H1 (cell line): Measurements from ENCODE around the gene UBASH3A. TPM values are rescaled to one million over a fixed set of nuclear protein-coding genes. Genes with fewer than 3 reads are reported as not detected.

Source experiments
- CEBPB ChIP-seq: IDR thresholded peaks from 2 replicates; pipeline ENCODE4 v1.6.1; 2012; ENCODE audit warnings: low read depth, low read length
- CHD1 ChIP-seq: IDR thresholded peaks from 2 replicates; pipeline ENCODE4 v1.6.1; 2012; ENCODE audit warnings: low read depth, low read length, improper control_type of control experiment
- EGR1 ChIP-seq: IDR thresholded peaks from 2 replicates; pipeline ENCODE4 v1.6.1; 2011; ENCODE audit warnings: low read depth, low read length, borderline replicate concordance
- FOSL1 ChIP-seq: IDR thresholded peaks from 2 replicates; pipeline ENCODE4 v1.6.1; 2011; ENCODE audit warnings: mild to moderate bottlenecking, low read depth, low read length, moderate library complexity; ENCODE audit not compliant: insufficient read depth
- GABPA ChIP-seq: IDR thresholded peaks from 2 replicates; pipeline ENCODE4 v1.6.1; 2011; ENCODE audit warnings: mild to moderate bottlenecking, low read length, moderate library complexity, borderline replicate concordance; ENCODE audit not compliant: insufficient read depth
- HDAC2 ChIP-seq, 2 experiments: fragments of 300-600 bp in 1 of 2; sonication (generic) in 1 of 2; IDR thresholded peaks; 2 replicates each; pipeline ENCODE4 v1.6.1; 2011 to 2012; ENCODE audit warnings: low read depth in 2 of 2, low read length in 2 of 2, mild to moderate bottlenecking in 2 of 2, moderate library complexity in 2 of 2, borderline replicate concordance in 1 of 2, inconsistent platforms in 1 of 2
- JUN ChIP-seq: IDR thresholded peaks from 2 replicates; pipeline ENCODE4 v1.6.1; 2011; ENCODE audit warnings: low read depth, mild to moderate bottlenecking, improper control_type of control experiment, low read length
- NANOG ChIP-seq: IDR thresholded peaks from 2 replicates; pipeline ENCODE4 v1.6.1; 2011; ENCODE audit warnings: low read length, low read depth, mild to moderate bottlenecking, inconsistent platforms; ENCODE audit not compliant: insufficient read depth, poor library complexity, severe bottlenecking
- SIN3A ChIP-seq, 2 experiments: IDR thresholded peaks in 1 of 2; conservative IDR thresholded peaks in 1 of 2; 2 replicates each; pipeline ENCODE4 v1.6.1; 2011 to 2012; ENCODE audit warnings: low read length in 2 of 2, improper control_type of control experiment in 1 of 2, low read depth in 1 of 2, mild to moderate bottlenecking in 1 of 2
- SIRT6 ChIP-seq: IDR thresholded peaks from one replicate; pipeline ENCODE4 v1.7.1; 2012; ENCODE audit warnings: low read length, inconsistent platforms
- SP1 ChIP-seq: IDR thresholded peaks from 2 replicates; pipeline ENCODE4 v1.6.1; 2011; ENCODE audit warnings: low read depth, low read length
- TAF1 ChIP-seq: IDR thresholded peaks from 2 replicates; pipeline ENCODE4 v1.6.1; 2011; ENCODE audit warnings: mild to moderate bottlenecking, low read depth, low read length
- TAF7 ChIP-seq: optimal IDR thresholded peaks from 2 replicates; pipeline ENCODE3; 2011; ENCODE audit warnings: low read depth, mild to moderate bottlenecking, inconsistent platforms, low read length, moderate library complexity, borderline replicate concordance
- TBP ChIP-seq: IDR thresholded peaks from 2 replicates; pipeline ENCODE4 v1.6.1; 2011; ENCODE audit warnings: low read depth, low read length, improper control_type of control experiment
- TEAD4 ChIP-seq: IDR thresholded peaks from 2 replicates; pipeline ENCODE4 v1.6.1; 2012; ENCODE audit warnings: low read depth, low read length, inconsistent platforms, mixed read lengths
- YY1 ChIP-seq: IDR thresholded peaks from 2 replicates; pipeline ENCODE4 v1.6.1; 2011; ENCODE audit warnings: low read depth, mild to moderate bottlenecking, low read length
- polyA plus RNA-seq, 7 experiments: library from polyadenylated mRNA; depleted of rRNA in 3 of 7; stranded (reverse) in 5 of 7; unstranded in 2 of 7; fragments of >200 nt in 5 of 7; fragments of 200-250 nt in 2 of 7; gene quantifications; 1 replicate in 5 of 7; 2 replicates in 1 of 7; 4 replicates in 1 of 7; pipeline versions ENCODE4 v1.2.1 to v1.2.3, GENCODE V29; 2011 to 2013; ENCODE audit warnings: missing spikeins in 2 of 7, mixed read lengths in 2 of 7
- small RNA-seq: library from polyadenylated mRNA; stranded (forward); fragments of <200 nt; extraction: miRNeasy Mini kit (QIAGEN cat#:217004); gene quantifications from one replicate; pipeline ENCODE3, GENCODE V24; 2013; ENCODE audit not compliant: insufficient read depth
- total RNA-seq: library from RNA; stranded (reverse); fragmentation: NEBNext Ultra II Directional; extraction: Animal tissue kit (Norgen Biotek cat#: 25700); gene quantifications from 2 replicates; pipeline ENCODE4 v1.2.1, GENCODE V29; 2021

UBASH3A gene
- total and polyA plus RNA-seq, 2 of the 8 experiments (the other 6 are each of a cell fraction or from before 2014, with no cell fraction given) = not detected

DNA sequence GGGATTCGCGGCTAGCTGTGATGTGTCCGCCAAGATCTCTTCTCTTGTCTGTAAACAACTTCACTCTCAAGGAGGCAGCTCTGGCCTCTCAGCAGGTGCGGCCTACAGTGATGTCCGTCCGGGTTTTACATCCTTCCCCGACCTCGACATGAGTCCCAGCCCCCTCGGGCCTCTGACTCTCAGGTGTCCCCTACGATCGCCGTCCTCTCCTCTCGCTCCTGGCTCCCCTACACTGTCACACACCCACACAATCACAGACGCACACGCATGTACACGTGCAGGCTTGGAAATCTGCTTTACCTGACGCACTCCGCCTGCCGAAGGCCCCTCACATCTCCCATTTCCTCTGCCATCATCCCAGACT is 93.1 kb downstream of the UBASH3A start (continued):
- TF ChIP-seq TAF1 (peak; percentile 13; the same call in 1 of the 2 replicates), FOSL1 (no peak), JUN (no peak), SP1 (no peak), TBP (no peak), SIN3A (conservative IDR thresholded peaks at IDR 0.05 in 1 of 2, IDR thresholded peaks at IDR 0.05 in 1 of 2; ENCODE audit: low read depth in 1 of 2, low read length in 2 of 2) (no peak), CEBPB (no peak), HDAC2 (IDR thresholded peaks at IDR 0.05; ENCODE audit: borderline replicate concordance in 1 of 2, low read depth in 2 of 2, low read length in 2 of 2) (0 out of 4 replicates have a peak, but pooled peaks of 1 of the 2 experiments have one; percentile 15), EGR1 (no peak), TEAD4 (no peak), SIRT6 (no peak), GABPA (no peak), YY1 (no peak), CHD1 (no peak), NANOG (no peak), TAF7 (no peak)
- TF ChIP-seq, all 59 proteins: peak for 7

Small RNAs within 50 kb of the gene (small RNA-seq; reads per million reads assigned to genes)
- not detected for gene RNU6-1149P

Other genes starting within 250 kb of the UBASH3A start
- gene ABCG1, start 184.8 kb upstream of the UBASH3A start, total RNA-seq = 4.0 TPM in 2 replicates
- gene ABCG1, start 184.8 kb upstream of the UBASH3A start, polyA plus RNA-seq (2011; rRNA removed) = 2.1 and 3.8 TPM in 2 replicates
- 1.7 TPM in 1 of 2 replicates, not detected in the other for gene TFF3, start 88.5 kb upstream of the UBASH3A start, total RNA-seq
- 4.1 and 6.7 TPM in 2 replicates for gene TFF3, start 88.5 kb upstream of the UBASH3A start, polyA plus RNA-seq (2011; rRNA removed)
- gene TFF2, start 52.9 kb upstream of the UBASH3A start, total RNA-seq = not detected in 2 replicates
- not detected in 2 replicates for gene TFF2, start 52.9 kb upstream of the UBASH3A start, polyA plus RNA-seq (2011; rRNA removed)
- gene TFF1, start 37.4 kb upstream of the UBASH3A start, total RNA-seq = not detected in 2 replicates
- gene TFF1, start 37.4 kb upstream of the UBASH3A start, polyA plus RNA-seq (2011; rRNA removed) = not detected in 2 replicates
- gene TMPRSS3, start 7.8 kb upstream of the UBASH3A start, total RNA-seq = not detected in 2 replicates
- 0.38 and 0.75 TPM in 2 replicates for gene TMPRSS3, start 7.8 kb upstream of the UBASH3A start, polyA plus RNA-seq (2011; rRNA removed)
- 0.36 TPM in 1 of 2 replicates, not detected in the other for gene RSPH1, start 92.3 kb downstream of the UBASH3A start, total RNA-seq
- gene RSPH1, start 92.3 kb downstream of the UBASH3A start, polyA plus RNA-seq (2011; rRNA removed) = 0.08 and 0.24 TPM in 2 replicates
- gene SLC37A1, start 110.0 kb downstream of the UBASH3A start, total RNA-seq = 23.7 and 30.9 TPM in 2 replicates
- gene SLC37A1, start 110.0 kb downstream of the UBASH3A start, polyA plus RNA-seq (2011; rRNA removed) = 15.6 and 21.8 TPM in 2 replicates
- 45.7 and 45.9 TPM in 2 replicates for gene PDE9A, start 249.7 kb downstream of the UBASH3A start, total RNA-seq
- 39.2 and 46.7 TPM in 2 replicates for gene PDE9A, start 249.7 kb downstream of the UBASH3A start, polyA plus RNA-seq (2011; rRNA removed)